C4-2B (cell line): ENCODE data around the gene IFNA21.
A peak's percentile ranks its signal among the peaks of the same experiment; 100 is the strongest.
"Not testable (repeated sequence)": the region's sequence is repeated elsewhere in the genome, so short reads cannot be mapped to it uniquely, and the experiment has no call there.

Experiments
- H3K27ac ChIP-seq: fragments of 450-650 bp; 2 replicates; pipeline ENCODE4 v1.5.1; 2017
- CTCF ChIP-seq: fragments of 450-650 bp; conservative IDR thresholded peaks from 2 replicates; pipeline ENCODE4 v1.5.1; 2017; ENCODE audit warnings: mild to moderate bottlenecking
- ZFX ChIP-seq: fragments of 450-650 bp; IDR thresholded peaks from 2 replicates; pipeline ENCODE4 v1.6.1; 2017

The IFNA21 gene

GRCh38 chr9:21166560-21166959 is at the start of gene IFNA21:
Gene IFNA21 (minus strand): TSS chr9:21166660. CDS start chr9:21166612, 48 bp downstream.
- not testable (repeated sequence) for H3K27ac ChIP-seq

- peak; percentile 39; the same call in 1 of the 2 replicates for TF ChIP-seq CTCF
- H3K27ac ChIP-seq, result not testable (repeated sequence)
These were observed 47.2 kb upstream of the IFNA21 start for GRCh38 chr9:21213411-21214326.

- not testable (repeated sequence) for H3K27ac ChIP-seq
These were observed 45.7 kb upstream of the IFNA21 start for GRCh38 chr9:21212160-21212559.

- H3K27ac ChIP-seq, result not testable (repeated sequence)
These were observed 44.3 kb upstream of the IFNA21 start for GRCh38 chr9:21210782-21211181.

GRCh38 chr9:21210311-21210710 is 43.9 kb upstream of the IFNA21 start:
- TF ChIP-seq ZFX, result no peak
- TF ChIP-seq CTCF, result no peak
- H3K27ac ChIP-seq, result no peak overlapping the region

- not testable (repeated sequence) for H3K27ac ChIP-seq
These were observed 40.6 kb upstream of the IFNA21 start, which contains the start of gene IFNA10 for GRCh38 chr9:21207043-21207442. Gene IFNA10 (minus strand): TSS chr9:21207143. CDS start chr9:21207097, 46 bp downstream.

- TF ChIP-seq CTCF (no peak), ZFX (no peak)
- H3K27ac ChIP-seq, result no peak overlapping the region
These were observed 38.7 kb upstream of the IFNA21 start for GRCh38 chr9:21205204-21205603.

- not testable (repeated sequence) for H3K27ac ChIP-seq
These were observed 35.6 kb upstream of the IFNA21 start, which contains the start of gene IFNA7 for GRCh38 chr9:21202105-21202504. Gene IFNA7 (minus strand): TSS chr9:21202205. CDS start chr9:21202165, 40 bp downstream.

- not testable (repeated sequence) for H3K27ac ChIP-seq
- peak; percentile 82 for TF ChIP-seq CTCF
These were observed 28.7 kb upstream of the IFNA21 start for GRCh38 chr9:21194867-21195776.

GRCh38 chr9:21187487-21187886 is 21.0 kb upstream of the IFNA21 start, which contains the start of gene IFNA4:
Gene IFNA4 (minus strand): TSS chr9:21187587. CDS start chr9:21187531, 56 bp downstream.
- H3K27ac ChIP-seq, result not testable (repeated sequence)
